Measurements from ENCODE around the gene TXNDC5. TPM values are rescaled to one million over a fixed set of nuclear protein-coding genes. Genes with fewer than 3 reads are reported as not detected.

TXNDC5 gene
- total and polyA plus RNA-seq, 9 of the 15 experiments (the other 6 are each of a cell fraction or from before 2014, with no cell fraction given): 33.9 to 156 (median 137) TPM

DNA sequence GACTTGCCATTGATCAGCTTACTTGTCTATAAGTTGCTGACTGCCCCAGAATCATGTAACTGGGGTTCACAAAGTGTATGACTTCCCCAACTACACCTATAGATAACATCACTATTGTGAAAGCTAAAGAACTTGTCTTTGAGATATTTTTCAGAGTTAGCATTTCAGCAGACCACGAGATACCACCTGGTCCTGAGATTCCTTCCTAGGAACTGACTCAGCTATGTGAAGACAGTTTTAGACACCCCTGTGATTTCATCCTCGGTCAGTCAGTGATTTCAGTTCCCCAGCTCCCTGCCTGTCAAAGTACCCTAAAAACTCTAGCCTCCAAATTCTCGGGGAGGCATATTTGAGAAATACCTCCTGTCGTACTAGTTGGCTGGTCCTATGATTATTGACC, 62.4 kb downstream of the TXNDC5 start:
- no peak for DNase-seq (ENCODE audit: extremely low read depth in 1 of 4, low spot score in 3 of 4)
- BruUV-seq (replicated peaks): no TSS peak
- H3K4me3 ChIP-seq: no peak overlapping the region
- 3% methylated on average over 4 of the region's 4 CpGs for WGBS (ENCODE audit: insufficient coverage, low coverage, missing lambda C conversion rate)
- FAIRE-seq: no peak
- no peak overlapping the region for H3K27ac ChIP-seq (ENCODE audit: extremely low read depth, low read depth, low read length)
- peaks cover 0 to 4% of the 10 kb centered on the region in 2 experiments; a peak in 2 of 5 replicates for H3K4me1 ChIP-seq (replicated peaks in 1 of 2; ENCODE audit: control insufficient read depth in 2 of 2, insufficient read depth in 2 of 2, low read length in 2 of 2)
- H3K9me1 ChIP-seq (ENCODE audit: control insufficient read depth, insufficient read depth, low read length): no peaks in the 10 kb centered on the region
- no peak for ATAC-seq
- H3K9ac ChIP-seq (ENCODE audit: insufficient read depth in 1 of 2, low read depth in 2 of 2, low read length in 2 of 2): no peak overlapping the region
- no peak overlapping the region for H3K4me2 ChIP-seq (ENCODE audit: insufficient read depth, low read length)
- H3K36me3 ChIP-seq (ENCODE audit: control insufficient read depth, insufficient read depth, low read length): no peaks in the 10 kb centered on the region
- no peaks in the 10 kb centered on the region for H4K20me1 ChIP-seq (replicated peaks; ENCODE audit: control insufficient read depth, insufficient read depth, low read length)
- no peaks in the 10 kb centered on the region for H3K9me3 ChIP-seq (replicated peaks; ENCODE audit: control insufficient read depth, insufficient read depth, low read depth, low read length)
- peaks cover 0 to 3% of the 10 kb centered on the region in 2 experiments; a peak in 2 of 5 replicates for H3K27me3 ChIP-seq (ENCODE audit: control insufficient read depth in 2 of 2, insufficient read depth in 2 of 2, low read length in 2 of 2)
- in situ Hi-C loops (cut with MboI) (no loop called here), intact Hi-C loops (cut with micrococcal nuclease) (no loop called here)
- no peak overlapping the region for H2AFZ ChIP-seq (ENCODE audit: low read depth, low read length)
- POLR2A ChIA-PET: no interaction called here
- no peaks in the 10 kb centered on the region for H3K79me2 ChIP-seq (ENCODE audit: control insufficient read depth, insufficient read depth, low read length)
- CTCF ChIA-PET (ENCODE audit: low intra/inter-chr PET ratio): no interaction called here
- TF ChIP-seq, protein P1, sequence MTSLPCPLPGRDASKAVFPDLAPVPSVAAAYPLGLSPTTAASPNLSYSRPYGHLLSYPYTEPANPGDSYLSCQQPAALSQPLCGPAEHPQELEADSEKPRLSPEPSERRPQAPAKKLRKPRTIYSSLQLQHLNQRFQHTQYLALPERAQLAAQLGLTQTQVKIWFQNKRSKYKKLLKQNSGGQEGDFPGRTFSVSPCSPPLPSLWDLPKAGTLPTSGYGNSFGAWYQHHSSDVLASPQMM (CRISPR knock-in tag; IDR thresholded peaks at IDR 0.05): no peak
- no peak for TF ChIP-seq BRD4 (IDR thresholded peaks at IDR 0.05)
- TF ChIP-seq SMC3 (conservative IDR thresholded peaks at IDR 0.05; ENCODE audit: insufficient read depth, low read depth, low read length): no peak
- TF ChIP-seq ZNF644 (tag; IDR thresholded peaks at IDR 0.05; ENCODE audit: low read depth): no peak
- no peak for TF ChIP-seq ZC3H4 (CRISPR knock-in tag; IDR thresholded peaks at IDR 0.05; ENCODE audit: borderline replicate concordance)
- TF ChIP-seq ZNF699 (CRISPR knock-in tag; IDR thresholded peaks at IDR 0.05; ENCODE audit: insufficient replicate concordance): no peak
- TF ChIP-seq MXD1 (CRISPR knock-in tag; IDR thresholded peaks at IDR 0.05; ENCODE audit: borderline replicate concordance, poor library complexity, severe bottlenecking): no peak
- TF ChIP-seq SIRT6 (IDR thresholded peaks at IDR 0.05; ENCODE audit: low read depth, low read length): no peak
- no peak for TF ChIP-seq ZNF197 (CRISPR knock-in tag; IDR thresholded peaks at IDR 0.05; ENCODE audit: low read depth)
- TF ChIP-seq PYGO2 (tag; IDR thresholded peaks at IDR 0.05): no peak
- no peak for TF ChIP-seq CBFB (CRISPR knock-in tag; IDR thresholded peaks at IDR 0.05)
- no peak for TF ChIP-seq ILK (tag; IDR thresholded peaks at IDR 0.05; ENCODE audit: borderline replicate concordance, low read depth)
- TF ChIP-seq SMARCE1 (IDR thresholded peaks at IDR 0.05): no peak
- TF ChIP-seq ZNF165 (CRISPR knock-in tag; IDR thresholded peaks at IDR 0.05; ENCODE audit: borderline replicate concordance): no peak
